DND-41 (cell line): ENCODE measurements around the gene KASH5.
A peak's percentile ranks its signal among the peaks of the same experiment; 100 is the strongest.

Source experiments
- ATAC-seq: fragments of 200-7000 bp; cut with Tn5 transposase; 3 replicates; pipeline ENCODE4 v1.9.1; 2021; ENCODE audit warnings: low read depth; ENCODE audit not compliant: insufficient read depth
- DNase-seq: peaks from one replicate; pipeline ENCODE4 v3.0.0-alpha.2; 2020
- H2AFZ ChIP-seq: 2 replicates; pipeline ENCODE4 v1.6.0; 2012; ENCODE audit warnings: low read depth, low read length
- H3K27ac ChIP-seq: 2 replicates; pipeline ENCODE4 v1.5.1; 2012; ENCODE audit warnings: low read length, inconsistent platforms
- H3K27me3 ChIP-seq: fragments of 200-600 bp; sonication (generic); 2 replicates; pipeline ENCODE4 v1.6.0; 2012; ENCODE audit warnings: low read length, mild to moderate bottlenecking, inconsistent platforms; ENCODE audit not compliant: insufficient read depth, poor library complexity
- H3K36me3 ChIP-seq: 2 replicates; pipeline ENCODE4 v1.5.1; 2012; ENCODE audit warnings: low read length, inconsistent platforms; ENCODE audit not compliant: insufficient read depth
- H3K4me1 ChIP-seq: 2 replicates; pipeline ENCODE4 v1.5.1; 2012; ENCODE audit warnings: mild to moderate bottlenecking, low read length; ENCODE audit not compliant: insufficient read depth
- H3K4me2 ChIP-seq: 2 replicates; pipeline ENCODE4 v1.6.0; 2012; ENCODE audit warnings: mild to moderate bottlenecking, moderate library complexity, low read length, inconsistent platforms; ENCODE audit not compliant: insufficient read depth
- H3K4me3 ChIP-seq, 2 experiments: fragments of 200-600 bp in 1 of 2; shearing (Covaris generic) in 1 of 2; 2 replicates each; pipeline ENCODE4 v1.5.1; 2012 to 2016; ENCODE audit warnings: inconsistent platforms in 2 of 2, low read length in 2 of 2, mild to moderate bottlenecking in 2 of 2, low read depth in 1 of 2, moderate library complexity in 1 of 2
- H3K79me2 ChIP-seq: 2 replicates; pipeline ENCODE4 v1.6.0; 2012; ENCODE audit warnings: low read length, inconsistent platforms; ENCODE audit not compliant: insufficient read depth
- H3K9ac ChIP-seq: 2 replicates; pipeline ENCODE4 v1.6.0; 2012; ENCODE audit warnings: low read depth, mild to moderate bottlenecking, inconsistent platforms, low read length, moderate library complexity
- H3K9me3 ChIP-seq: 2 replicates; pipeline ENCODE4 v1.5.1; 2012; ENCODE audit warnings: low read length, moderate library complexity, mild to moderate bottlenecking, inconsistent platforms; ENCODE audit not compliant: insufficient read depth, severe bottlenecking
- H4K20me1 ChIP-seq: 2 replicates; pipeline ENCODE4 v1.6.0; 2012; ENCODE audit warnings: low read length; ENCODE audit not compliant: insufficient read depth
- EZH2 ChIP-seq: IDR thresholded peaks from 3 replicates; pipeline ENCODE4 v1.6.1; 2012; ENCODE audit warnings: borderline replicate concordance, low read depth, mild to moderate bottlenecking, moderate library complexity, low read length, inconsistent platforms; ENCODE audit not compliant: severe bottlenecking
- TF ChIP-seq, protein P1 (sequence below): IDR thresholded peaks from 2 replicates; pipeline ENCODE4 v1.5.1; 2012; ENCODE audit warnings: borderline replicate concordance, low read length, moderate library complexity, mild to moderate bottlenecking; ENCODE audit not compliant: poor library complexity, severe bottlenecking; ENCODE audit errors: extremely low read depth

KASH5 gene

DNA sequence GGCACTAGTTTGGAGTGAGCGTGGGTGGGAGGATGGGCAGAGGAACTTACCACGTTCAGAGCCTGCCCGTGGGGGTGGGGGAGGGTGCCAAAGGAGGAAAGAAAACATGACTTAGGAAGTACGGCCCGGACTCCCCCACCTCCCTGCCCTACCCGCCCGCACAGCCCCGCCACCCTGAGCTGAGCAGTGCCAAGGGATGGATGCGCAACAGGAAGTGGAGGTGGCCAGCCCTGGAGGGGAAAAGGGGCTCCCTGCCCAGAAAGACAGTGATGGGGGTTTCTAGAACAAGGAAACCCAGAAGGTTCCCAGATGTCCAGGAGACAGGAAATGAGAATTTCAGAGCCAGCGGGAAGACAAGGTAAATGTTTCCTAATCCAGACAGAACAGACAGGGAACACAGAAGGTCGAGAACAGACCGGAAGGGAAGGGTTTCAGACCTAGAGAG, 32.1 kb upstream of the KASH5 start:
- no peaks in the 10 kb centered on the region for H4K20me1 ChIP-seq

GRCh38 chr19:49356382-49356781, 31.7 kb upstream of the KASH5 start:
- Histone ChIP-seq H3K9me3 (no peaks in the 10 kb centered on the region), H3K27me3 (no peaks in the 10 kb centered on the region), H4K20me1 (no peaks in the 10 kb centered on the region), H3K4me3 (no peak overlapping the region), H3K27ac (no peak overlapping the region), H3K36me3 (no peaks in the 10 kb centered on the region), H3K4me2 (no peak overlapping the region), H3K4me1 (no peaks in the 10 kb centered on the region), H3K79me2 (no peaks in the 10 kb centered on the region), H3K9ac (no peak overlapping the region), H2AFZ (no peak overlapping the region)
- TF ChIP-seq, protein P1, sequence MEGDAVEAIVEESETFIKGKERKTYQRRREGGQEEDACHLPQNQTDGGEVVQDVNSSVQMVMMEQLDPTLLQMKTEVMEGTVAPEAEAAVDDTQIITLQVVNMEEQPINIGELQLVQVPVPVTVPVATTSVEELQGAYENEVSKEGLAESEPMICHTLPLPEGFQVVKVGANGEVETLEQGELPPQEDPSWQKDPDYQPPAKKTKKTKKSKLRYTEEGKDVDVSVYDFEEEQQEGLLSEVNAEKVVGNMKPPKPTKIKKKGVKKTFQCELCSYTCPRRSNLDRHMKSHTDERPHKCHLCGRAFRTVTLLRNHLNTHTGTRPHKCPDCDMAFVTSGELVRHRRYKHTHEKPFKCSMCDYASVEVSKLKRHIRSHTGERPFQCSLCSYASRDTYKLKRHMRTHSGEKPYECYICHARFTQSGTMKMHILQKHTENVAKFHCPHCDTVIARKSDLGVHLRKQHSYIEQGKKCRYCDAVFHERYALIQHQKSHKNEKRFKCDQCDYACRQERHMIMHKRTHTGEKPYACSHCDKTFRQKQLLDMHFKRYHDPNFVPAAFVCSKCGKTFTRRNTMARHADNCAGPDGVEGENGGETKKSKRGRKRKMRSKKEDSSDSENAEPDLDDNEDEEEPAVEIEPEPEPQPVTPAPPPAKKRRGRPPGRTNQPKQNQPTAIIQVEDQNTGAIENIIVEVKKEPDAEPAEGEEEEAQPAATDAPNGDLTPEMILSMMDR = no peak
- no peak for DNase-seq
- ATAC-seq = no peak

More for the DNA sequence above, 32.1 kb upstream of the KASH5 start:
- H3K4me2 ChIP-seq = no peak overlapping the region
- H3K79me2 ChIP-seq = no peaks in the 10 kb centered on the region
- H3K27me3 ChIP-seq = no peaks in the 10 kb centered on the region
- no peak overlapping the region for H3K27ac ChIP-seq
- H3K9me3 ChIP-seq = no peaks in the 10 kb centered on the region
- H2AFZ ChIP-seq = no peak overlapping the region; the same call in 1 of the 2 replicates
- no peak overlapping the region for H3K4me3 ChIP-seq
- TF ChIP-seq, protein P1 = no peak
- TF ChIP-seq EZH2 = no peak
- H3K9ac ChIP-seq = no peak overlapping the region
- no peaks in the 10 kb centered on the region for H3K4me1 ChIP-seq
- DNase-seq (peak; percentile 16), ATAC-seq (no peak)
- H3K36me3 ChIP-seq = no peaks in the 10 kb centered on the region

GRCh38 chr19:49357186-49357585, 30.9 kb upstream of the KASH5 start:
- no peaks in the 10 kb centered on the region for H4K20me1 ChIP-seq
- TF ChIP-seq EZH2 = no peak
- TF ChIP-seq, protein P1 = no peak
- H3K9me3 ChIP-seq = no peaks in the 10 kb centered on the region
- H3K4me1 ChIP-seq = no peaks in the 10 kb centered on the region
- DNase-seq (no peak), ATAC-seq (no peak)
- H3K4me3 ChIP-seq = no peak overlapping the region
- no peak overlapping the region for H2AFZ ChIP-seq
- H3K4me2 ChIP-seq = no peak overlapping the region
- no peak overlapping the region for H3K27ac ChIP-seq
- H3K9ac ChIP-seq = no peak overlapping the region
- no peaks in the 10 kb centered on the region for H3K36me3 ChIP-seq
- no peaks in the 10 kb centered on the region for H3K27me3 ChIP-seq
- H3K79me2 ChIP-seq = no peaks in the 10 kb centered on the region
